ENCODE results near the gene FUOM.

- TF ChIP-seq EP300 (IDR thresholded peaks at IDR 0.05; ENCODE audit: borderline replicate concordance) (no peak), MAX (IDR thresholded peaks at IDR 0.05) (no peak), TAF1 (IDR thresholded peaks at IDR 0.05; ENCODE audit: low read depth) (no peak), TEAD4 (IDR thresholded peaks at IDR 0.05) (no peak), CEBPB (IDR thresholded peaks at IDR 0.05) (no peak), FOXM1 (IDR thresholded peaks at IDR 0.05; ENCODE audit: borderline replicate concordance, low read depth) (no peak), REST (IDR thresholded peaks at IDR 0.05; ENCODE audit: low read depth) (no peak), EGR1 (IDR thresholded peaks at IDR 0.05) (no peak), ZBTB7A (IDR thresholded peaks at IDR 0.05; ENCODE audit: low read depth) (no peak), YY1 (IDR thresholded peaks at IDR 0.05; ENCODE audit: low read depth) (no peak)
Measured at GRCh38 chr10:133401500-133401899, 43.7 kb upstream of the FUOM start.

All from Ishikawa (cell line).